Karpas-422 (cell line): ENCODE results near the gene FMN1. TPM values are rescaled to one million over a fixed set of nuclear protein-coding genes. Genes with fewer than 3 reads are reported as not detected.
"Not testable (repeated sequence)": the region's sequence is repeated elsewhere in the genome, so short reads cannot be mapped to it uniquely, and the experiment has no call there.

Experiments used
- DNase-seq: peaks from one replicate; pipeline ENCODE4 v3.0.0-alpha.2; 2015
- H2AFZ ChIP-seq: fragments of 200-600 bp; sonication (generic); 2 replicates; pipeline ENCODE4 v1.6.1; 2014; ENCODE audit warnings: antibody characterized with exemption, low read length, mixed read lengths
- H3K27ac ChIP-seq: fragments of 200-600 bp; sonication (generic); 2 replicates; pipeline ENCODE4 v1.5.1; 2014; ENCODE audit warnings: mild to moderate bottlenecking, low read length, moderate library complexity
- H3K27me3 ChIP-seq: fragments of 200-600 bp; sonication (generic); 2 replicates; pipeline ENCODE4 v1.6.1; 2014; ENCODE audit warnings: low read length, mixed read lengths
- H3K36me3 ChIP-seq: fragments of 200-600 bp; sonication (generic); 2 replicates; pipeline ENCODE4 v1.6.1; 2014; ENCODE audit warnings: low read length, mixed read lengths; ENCODE audit not compliant: insufficient read depth
- H3K4me1 ChIP-seq: fragments of 200-600 bp; sonication (generic); 2 replicates; pipeline ENCODE4 v1.6.1; 2014; ENCODE audit warnings: mild to moderate bottlenecking, low read length, mixed read lengths
- H3K4me2 ChIP-seq: fragments of 200-600 bp; sonication (generic); 2 replicates; pipeline ENCODE4 v1.6.1; 2014; ENCODE audit warnings: low read length, low read depth, mild to moderate bottlenecking; ENCODE audit not compliant: poor library complexity, severe bottlenecking
- H3K4me3 ChIP-seq: fragments of 200-600 bp; sonication (generic); 2 replicates; pipeline ENCODE4 v1.5.1; 2014; ENCODE audit warnings: mild to moderate bottlenecking, antibody characterized with exemption, low read length, mixed read lengths
- H3K79me2 ChIP-seq: fragments of 200-600 bp; sonication (generic); 2 replicates; pipeline ENCODE4 v1.6.1; 2014; ENCODE audit warnings: mild to moderate bottlenecking, low read length, mixed read lengths
- H3K9ac ChIP-seq: fragments of 200-600 bp; sonication (generic); 2 replicates; pipeline ENCODE4 v1.6.0; 2014; ENCODE audit warnings: low read length
- H3K9me2 ChIP-seq: fragments of 200-600 bp; sonication (generic), shearing (Covaris generic); replicated peaks from 2 replicates; pipeline ENCODE4 v1.6.0; 2014; ENCODE audit warnings: mild to moderate bottlenecking, low read length, moderate library complexity; ENCODE audit not compliant: insufficient read depth
- H3K9me3 ChIP-seq: fragments of 300-700, 200-600 bp; sonication (generic); 2 replicates; pipeline ENCODE4 v1.6.1; 2014; ENCODE audit warnings: low read length, mixed read lengths
- H4K20me1 ChIP-seq: fragments of 200-600 bp; sonication (generic); 2 replicates; pipeline ENCODE4 v1.6.1; 2014; ENCODE audit warnings: mild to moderate bottlenecking, antibody characterized with exemption, low read length, low read depth; ENCODE audit not compliant: insufficient read depth
- total RNA-seq: library from RNA; depleted of rRNA; stranded (reverse); fragments of >200 nt; shearing (Covaris generic); gene quantifications from 2 replicates; pipeline ENCODE4 v1.2.3, GENCODE V29; 2014; ENCODE audit warnings: low replicate concordance

Gene FMN1
- total RNA-seq, 1 experiment from 2014 or later: 1.1 TPM

DNA sequence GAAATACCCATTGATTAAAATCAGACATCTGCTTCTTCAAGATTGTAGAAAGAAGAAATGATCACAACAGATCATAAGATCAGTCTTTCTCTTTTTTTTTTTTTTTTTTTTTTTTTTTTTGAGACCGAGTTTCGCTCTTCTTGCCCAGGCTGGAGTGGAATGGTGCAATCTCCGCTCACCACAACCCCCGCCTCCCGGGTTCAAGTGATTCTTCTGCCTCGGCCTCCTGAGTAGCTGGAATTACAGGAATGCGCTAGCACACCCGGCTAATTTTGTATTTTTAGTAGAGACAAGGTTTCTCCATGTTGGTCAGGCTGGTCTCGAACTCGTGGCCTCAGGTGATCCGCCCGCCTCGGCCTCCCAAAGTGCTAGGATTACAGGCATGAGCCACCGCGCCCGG, 124.6 kb downstream of the FMN1 start:
- H3K27ac ChIP-seq, DNase-seq, H3K4me2 ChIP-seq, H3K9me2 ChIP-seq, H4K20me1 ChIP-seq, H3K27me3 ChIP-seq, H3K79me2 ChIP-seq, H3K9ac ChIP-seq, H3K36me3 ChIP-seq, H2AFZ ChIP-seq, H3K4me3 ChIP-seq, H3K4me1 ChIP-seq, H3K9me3 ChIP-seq: not testable (repeated sequence)

DNA sequence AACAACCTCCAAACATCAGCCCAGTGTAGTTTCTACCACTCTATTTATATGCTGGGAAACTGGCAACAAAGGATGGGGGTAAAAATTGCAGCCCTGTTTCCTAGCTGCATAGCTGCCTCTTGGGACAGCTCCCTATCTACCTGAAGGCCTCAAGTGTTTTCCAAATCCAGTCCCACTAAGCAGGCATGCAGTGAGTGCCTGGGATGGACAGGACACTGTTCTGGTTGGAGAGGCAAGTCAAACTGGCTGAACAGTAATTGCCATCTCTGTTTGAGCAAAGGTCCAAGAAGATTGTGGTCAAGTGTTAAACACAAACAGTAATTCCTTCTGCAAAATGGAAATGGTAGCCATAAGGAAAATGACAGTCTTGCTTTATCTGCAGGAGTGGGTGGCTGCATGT, 125.4 kb downstream of the FMN1 start:
- Histone ChIP-seq H3K27me3 (no peaks in the 10 kb centered on the region), H3K9me2 (no peaks in the 10 kb centered on the region), H3K27ac (no peak overlapping the region), H3K79me2 (no peaks in the 10 kb centered on the region), H3K4me3 (no peak overlapping the region), H2AFZ (no peak overlapping the region), H3K9me3 (no peaks in the 10 kb centered on the region), H4K20me1 (0 out of 2 replicates have a peak, but pooled peaks cover 3% of the 10 kb centered on the region), H3K9ac (no peak overlapping the region), H3K4me1 (no peaks in the 10 kb centered on the region), H3K36me3 (no peaks in the 10 kb centered on the region), H3K4me2 (no peak overlapping the region)
- DNase-seq: no peak

DNA sequence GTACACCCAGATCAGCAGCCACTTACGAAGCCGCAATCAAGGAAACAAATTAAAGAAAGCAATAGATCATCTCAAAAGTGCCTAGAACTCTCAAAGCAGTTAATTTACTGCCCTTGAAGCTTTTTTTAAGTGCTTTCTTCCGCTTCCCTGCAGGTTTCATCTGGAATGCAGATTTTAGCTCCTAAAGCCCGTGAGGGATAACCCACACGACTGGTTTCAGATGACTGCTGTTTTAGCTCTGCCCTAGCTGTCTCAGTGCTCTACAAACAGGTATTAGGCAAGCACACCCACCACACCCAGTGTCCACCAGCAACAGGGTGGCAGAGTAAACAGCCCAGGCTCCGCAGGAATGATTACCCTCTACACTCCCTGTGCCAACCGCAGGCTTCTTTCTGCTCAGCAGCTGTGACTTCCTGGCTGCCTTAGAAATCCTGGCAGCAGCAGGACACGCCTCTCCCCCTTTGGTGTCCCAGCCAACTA, 126.0 kb downstream of the FMN1 start:
- DNase-seq: no peak
- Histone ChIP-seq H3K79me2 (no peaks in the 10 kb centered on the region), H3K27me3 (no peaks in the 10 kb centered on the region), H3K4me1 (no peaks in the 10 kb centered on the region), H3K9me3 (no peaks in the 10 kb centered on the region), H2AFZ (no peak overlapping the region), H3K36me3 (no peaks in the 10 kb centered on the region), H3K27ac (no peak overlapping the region), H3K4me2 (no peak overlapping the region), H3K4me3 (no peak overlapping the region), H3K9me2 (no peaks in the 10 kb centered on the region), H3K9ac (no peak overlapping the region), H4K20me1 (0 out of 2 replicates have a peak, but pooled peaks cover 3% of the 10 kb centered on the region)

DNA sequence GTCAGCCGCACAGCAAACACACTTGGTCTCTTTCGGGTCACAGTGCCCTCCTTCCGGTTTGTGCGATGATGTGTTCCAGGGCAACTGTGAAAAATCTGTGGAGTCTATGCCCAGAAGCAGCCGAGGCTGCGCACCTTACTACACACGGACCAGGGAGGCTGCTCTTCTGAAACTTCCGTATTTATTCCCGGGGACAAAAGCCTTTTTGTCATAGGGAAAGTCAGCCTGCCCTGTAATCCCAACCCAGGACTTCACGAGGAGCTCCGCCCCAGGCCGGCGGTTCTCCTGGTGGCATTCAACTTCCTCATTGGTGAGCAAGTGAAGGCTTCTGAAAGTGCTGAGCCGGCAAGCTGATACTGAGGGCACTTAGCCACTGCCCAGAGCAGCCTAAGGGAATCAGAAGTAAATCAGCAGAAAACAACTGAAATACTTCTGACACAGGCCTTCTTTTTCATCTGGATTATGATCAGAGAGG, 126.5 kb downstream of the FMN1 start:
- Histone ChIP-seq H3K9me2 (no peaks in the 10 kb centered on the region), H3K27ac (no peak overlapping the region), H3K9me3 (no peaks in the 10 kb centered on the region), H3K4me1 (no peaks in the 10 kb centered on the region), H3K27me3 (no peaks in the 10 kb centered on the region), H3K4me3 (no peak overlapping the region), H3K79me2 (no peaks in the 10 kb centered on the region), H3K36me3 (no peaks in the 10 kb centered on the region), H4K20me1 (0 out of 2 replicates have a peak, but pooled peaks cover 3% of the 10 kb centered on the region), H2AFZ (no peak overlapping the region), H3K4me2 (no peak overlapping the region), H3K9ac (no peak overlapping the region)
- no peak for DNase-seq

DNA sequence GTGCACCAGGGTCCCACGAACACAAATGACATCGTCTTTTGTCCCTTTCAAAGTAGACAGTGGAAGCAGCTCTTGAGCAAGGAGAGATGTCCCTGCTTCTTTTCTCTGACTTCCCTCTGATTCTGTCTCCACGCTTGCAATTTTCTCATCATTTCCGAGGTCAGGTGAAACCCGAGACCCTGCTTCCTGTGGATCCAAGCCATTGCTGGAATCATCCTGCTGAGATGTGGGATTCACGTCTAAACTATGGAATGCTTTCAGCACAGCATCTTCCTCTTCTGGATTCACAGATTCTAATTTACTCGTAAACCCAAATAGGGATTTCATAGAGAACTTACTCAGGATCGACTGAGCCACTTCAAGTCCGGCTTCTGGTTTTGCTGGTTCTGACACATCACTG, 127.1 kb downstream of the FMN1 start:
- Histone ChIP-seq H3K9me3 (no peaks in the 10 kb centered on the region), H3K27ac (no peak overlapping the region), H3K79me2 (no peaks in the 10 kb centered on the region), H3K4me2 (no peak overlapping the region), H3K4me1 (no peaks in the 10 kb centered on the region), H3K27me3 (no peaks in the 10 kb centered on the region), H3K9me2 (no peaks in the 10 kb centered on the region), H4K20me1 (0 out of 2 replicates have a peak, but pooled peaks cover 3% of the 10 kb centered on the region), H3K9ac (no peak overlapping the region), H3K36me3 (no peaks in the 10 kb centered on the region), H3K4me3 (no peak overlapping the region), H2AFZ (no peak overlapping the region)
- DNase-seq: no peak

DNA sequence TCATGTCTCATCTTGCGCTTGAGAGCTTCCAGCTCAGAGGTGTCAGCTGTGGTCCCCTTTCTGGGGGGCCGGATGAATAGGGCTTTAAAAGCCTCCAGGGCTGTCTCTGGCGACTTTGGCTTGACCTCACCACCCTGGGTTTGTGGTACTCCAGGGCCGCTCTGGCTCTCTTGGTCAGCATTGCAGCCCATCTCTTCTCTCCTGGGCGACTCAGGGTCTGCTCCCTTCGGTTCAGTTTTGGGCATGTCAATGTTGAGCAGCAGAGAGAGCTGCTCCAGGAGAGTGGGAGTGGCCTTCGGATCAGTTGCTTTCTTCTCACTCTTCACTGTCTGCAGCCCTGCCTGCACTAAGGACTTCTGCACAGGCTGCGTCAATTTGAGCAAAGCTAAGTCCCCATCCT, 127.9 kb downstream of the FMN1 start:
- Histone ChIP-seq H3K4me2 (no peak overlapping the region), H3K79me2 (no peaks in the 10 kb centered on the region), H3K4me1 (no peaks in the 10 kb centered on the region), H3K27me3 (no peaks in the 10 kb centered on the region), H3K27ac (no peak overlapping the region), H3K9ac (no peak overlapping the region), H2AFZ (no peak overlapping the region), H3K9me2 (no peaks in the 10 kb centered on the region), H3K4me3 (no peak overlapping the region), H3K9me3 (no peaks in the 10 kb centered on the region), H3K36me3 (no peaks in the 10 kb centered on the region), H4K20me1 (0 out of 2 replicates have a peak, but pooled peaks cover 3% of the 10 kb centered on the region)
- DNase-seq: no peak

DNA sequence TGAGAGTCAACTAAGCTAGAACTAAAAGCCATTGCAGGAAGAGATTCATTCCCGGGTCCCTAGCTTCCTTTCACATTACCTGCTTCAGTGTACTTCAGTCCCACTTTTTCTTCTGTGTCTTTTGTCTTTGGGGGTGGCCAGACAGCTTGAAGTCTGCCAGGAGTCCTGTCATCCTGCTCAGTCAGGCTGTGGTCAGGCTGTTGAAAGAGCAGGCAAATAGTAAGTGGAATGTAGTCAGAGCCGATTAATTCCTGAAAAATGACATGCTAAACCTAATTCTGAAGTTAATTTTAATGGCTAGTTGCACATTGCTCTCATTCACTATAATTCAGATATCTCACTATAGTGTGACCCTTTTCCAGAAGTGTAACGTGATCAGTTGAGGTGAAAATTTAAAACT, 129.6 kb downstream of the FMN1 start:
- H2AFZ ChIP-seq: no peak overlapping the region
- H3K9ac ChIP-seq: no peak overlapping the region
- H3K4me1 ChIP-seq: no peaks in the 10 kb centered on the region
- no peaks in the 10 kb centered on the region for H3K9me3 ChIP-seq
- H4K20me1 ChIP-seq: 0 out of 2 replicates have a peak, but pooled peaks cover 3% of the 10 kb centered on the region
- H3K9me2 ChIP-seq: no peaks in the 10 kb centered on the region
- no peak for DNase-seq
- H3K4me3 ChIP-seq: no peak overlapping the region
- no peaks in the 10 kb centered on the region for H3K79me2 ChIP-seq
- H3K4me2 ChIP-seq: no peak overlapping the region
- no peaks in the 10 kb centered on the region for H3K36me3 ChIP-seq
- no peaks in the 10 kb centered on the region for H3K27me3 ChIP-seq
- H3K27ac ChIP-seq: no peak overlapping the region

DNA sequence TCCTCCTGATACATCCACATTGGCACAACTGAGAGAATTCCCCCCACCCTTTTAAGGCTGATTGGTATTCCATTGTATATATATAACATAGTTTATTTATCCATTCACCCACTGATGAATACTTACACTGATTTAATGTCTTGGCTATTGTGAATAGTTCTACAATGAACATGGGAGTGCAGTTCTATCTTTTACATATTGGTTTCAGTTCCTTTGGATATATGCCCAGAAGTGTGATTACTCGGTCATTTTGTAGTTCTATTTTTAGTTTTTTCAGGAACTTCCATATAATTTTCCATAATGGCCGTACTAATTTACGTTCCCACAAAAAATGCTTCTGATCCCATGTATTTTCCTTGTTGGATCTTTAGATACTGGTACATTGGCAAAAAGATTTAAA, 135.3 kb downstream of the FMN1 start:
- no peaks in the 10 kb centered on the region for H3K79me2 ChIP-seq
- H3K9me3 ChIP-seq: no peaks in the 10 kb centered on the region
- no peaks in the 10 kb centered on the region for H3K9me2 ChIP-seq
- no peaks in the 10 kb centered on the region for H3K36me3 ChIP-seq
- no peak overlapping the region for H2AFZ ChIP-seq
- no peaks in the 10 kb centered on the region for H3K27me3 ChIP-seq
- H3K4me1 ChIP-seq: no peaks in the 10 kb centered on the region
- H3K4me2 ChIP-seq: no peak overlapping the region
- no peak overlapping the region for H3K27ac ChIP-seq
- no peak overlapping the region for H3K4me3 ChIP-seq
- no peak for DNase-seq
- H3K9ac ChIP-seq: no peak overlapping the region
- no peaks in the 10 kb centered on the region for H4K20me1 ChIP-seq

DNA sequence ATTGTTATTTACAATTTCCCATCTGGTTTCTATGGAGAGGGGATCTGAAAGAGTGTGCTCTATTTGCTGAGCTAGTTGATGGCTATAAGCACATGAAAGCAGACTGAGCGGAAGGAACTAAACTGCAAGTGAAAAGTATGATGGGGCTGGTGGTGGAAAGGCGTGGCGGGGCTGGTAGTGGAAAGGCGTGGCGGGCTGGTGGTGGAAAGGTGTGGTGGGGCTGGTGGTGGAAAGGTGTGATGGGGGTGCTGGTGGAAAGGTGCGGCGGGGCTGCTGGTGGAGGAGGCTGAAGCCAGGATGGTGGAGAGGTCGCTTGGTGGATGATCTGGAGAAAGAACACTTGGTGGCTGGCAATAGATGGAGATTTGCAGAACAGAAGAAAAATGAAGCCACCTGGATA, 136.7 kb downstream of the FMN1 start:
- no peak for DNase-seq
- no peak overlapping the region for H3K27ac ChIP-seq
- H3K27me3 ChIP-seq: no peaks in the 10 kb centered on the region
- H4K20me1 ChIP-seq: no peaks in the 10 kb centered on the region
- H3K9me2 ChIP-seq: no peaks in the 10 kb centered on the region
- no peak overlapping the region for H2AFZ ChIP-seq
- H3K9me3 ChIP-seq: no peaks in the 10 kb centered on the region
- no peak overlapping the region for H3K4me3 ChIP-seq
- H3K4me2 ChIP-seq: no peak overlapping the region
- H3K36me3 ChIP-seq: no peaks in the 10 kb centered on the region
- H3K4me1 ChIP-seq: no peaks in the 10 kb centered on the region
- H3K79me2 ChIP-seq: no peaks in the 10 kb centered on the region
- no peak overlapping the region for H3K9ac ChIP-seq
